Measurements from ENCODE around the gene TEX12. TPM values are rescaled to one million over a fixed set of nuclear protein-coding genes. Genes with fewer than 3 reads are reported as not detected.
A peak's percentile ranks its signal among the peaks of the same experiment; 100 is the strongest.

TEX12 gene
- total and polyA plus RNA-seq, 2 of the 4 experiments (the other 2 are of a cell fraction), result 0.12 TPM; not detected in 1

- Histone ChIP-seq H4K20me1 (ENCODE audit: insufficient read depth, low read length) (no peaks in the 10 kb centered on the region), H3K56ac (ENCODE audit: extremely low read depth, insufficient read depth, low read length) (no peak overlapping the region), H3K23ac (ENCODE audit: low read depth, low read length) (no peak overlapping the region), H2BK5ac (ENCODE audit: low read depth, low read length, poor library complexity, severe bottlenecking) (no peak overlapping the region), H3K4me3 (ENCODE audit: insufficient read depth, low read depth, low read length) (no peak overlapping the region), H3K4me2 (ENCODE audit: low read depth, low read length) (no peak overlapping the region), H2AK5ac (ENCODE audit: low read depth, low read length) (no peak overlapping the region), H3K27ac (ENCODE audit: insufficient read depth, low read length) (no peak overlapping the region), H2BK20ac (ENCODE audit: low read depth, low read length) (no peak overlapping the region), H2BK15ac (ENCODE audit: low read depth, low read length) (no peak overlapping the region), H3K9me1 (ENCODE audit: insufficient read depth, low read length) (no peaks in the 10 kb centered on the region), H3K9me3 (ENCODE audit: control insufficient read depth, insufficient read depth, low read length) (no peaks in the 10 kb centered on the region), H3K18ac (ENCODE audit: low read depth, low read length) (no peak overlapping the region), H3K36me3 (ENCODE audit: control insufficient read depth, insufficient read depth, low read length) (no peaks in the 10 kb centered on the region), H4K91ac (ENCODE audit: insufficient read depth, low read depth, low read length) (no peak overlapping the region), H2BK120ac (ENCODE audit: low read depth, low read length) (no peak overlapping the region), H4K5ac (ENCODE audit: low read depth, low read length) (no peak overlapping the region), H2AFZ (replicated peaks; ENCODE audit: low read length, poor library complexity) (no peak overlapping the region), H3K4ac (ENCODE audit: low read depth, low read length) (no peak overlapping the region), H3K14ac (replicated peaks; ENCODE audit: low read depth, low read length) (no peak overlapping the region), H3K27me3 (ENCODE audit: control insufficient read depth, insufficient read depth, low read length) (no peaks in the 10 kb centered on the region; the same call in 1 of the 2 replicates), H3K4me1 (ENCODE audit: control insufficient read depth, insufficient read depth, low read length) (peaks cover 4% of the 10 kb centered on the region; the same call in 1 of the 2 replicates), H4K8ac (ENCODE audit: low read depth in 2 of 2, low read length in 2 of 2) (no peak overlapping the region), H3K9ac (ENCODE audit: low read depth, low read length) (no peak overlapping the region), H3K79me1 (ENCODE audit: low read depth in 1 of 2, low read length in 2 of 2) (no peaks in the 10 kb centered on the region), H2AK9ac (replicated peaks; ENCODE audit: low read depth, low read length, poor library complexity) (no peak overlapping the region)
- intact Hi-C loops (cut with micrococcal nuclease), result no loop called here
- WGBS, 2 experiments (ENCODE audit: extremely low coverage in 2 of 2, insufficient read length in 1 of 2), result no CpG with 5 or more reads among the region's 3 CpGs
- BruUV-seq (replicated peaks), result no TSS peak
- dilution Hi-C loops (cut with HindIII; ENCODE audit: low sequenced_read_pairs, unreplicated experiment), result no loop called here
- ChIA-PET POLR2A (ENCODE audit: unreplicated experiment) (no interaction called here), CTCF (no interaction called here)
- DNase-seq (no peak), ATAC-seq (ENCODE audit: low read depth) (no peak)
- in situ Hi-C loops (cut with MboI; ENCODE audit: low sequenced_read_pairs), result no loop called here
- TF ChIP-seq CEBPB (IDR thresholded peaks at IDR 0.05; ENCODE audit: low read depth, low read length) (peak; percentile 79), USF2 (IDR thresholded peaks at IDR 0.05; ENCODE audit: low read depth, low read length) (no peak), NFE2L2 (IDR thresholded peaks at IDR 0.05; ENCODE audit: low read depth, low read length) (no peak), RAD21 (IDR thresholded peaks at IDR 0.05; ENCODE audit: low read length) (no peak), MAZ (IDR thresholded peaks at IDR 0.05; ENCODE audit: borderline replicate concordance, low read depth, low read length) (no peak), CTCF (conservative IDR thresholded peaks at IDR 0.05; ENCODE audit: low read depth, low read length) (no peak), BHLHE40 (IDR thresholded peaks at IDR 0.05; ENCODE audit: low read depth, low read length) (no peak)
Observed at GRCh38 chr11:112173152-112173551, 6.0 kb downstream of the TEX12 start.

Data from IMR-90 (cell line).